HCT116 (cell line): Measurements from ENCODE around the gene KLHL3. TPM values are rescaled to one million over a fixed set of nuclear protein-coding genes. Genes with fewer than 3 reads are reported as not detected.

ENCODE experiments used
- ATAC-seq: fragments of 200-7000 bp; cut with Tn5 transposase; 2 replicates; pipeline ENCODE4 v1.9.1; 2020; ENCODE audit warnings: mild to moderate bottlenecking, moderate library complexity
- BruUV-seq: library from RNA; stranded (reverse); fragments of 400-500 nt; replicated peaks from 2 replicates; lab custom pipeline; 2021; lab: Mats Ljungman, UMichigan
- CTCF ChIA-PET: fragments of 300-600 bp; sonication (Branson Sonifier 250); formaldehyde crosslinking; loops from one replicate; lab custom pipeline; 2021; ENCODE audit warnings: antibody characterized with exemption; lab: Charles Lee
- POLR2A ChIA-PET: fragments of 300-600, 350-600 bp; sonication (Branson Sonifier 250); formaldehyde crosslinking; loops from one replicate; lab custom pipeline; 2021; ENCODE audit warnings: antibody characterized with exemption; lab: Charles Lee
- RAD21 ChIA-PET, 2 experiments: fragments of 300-600 bp; sonication (Branson Sonifier 250); formaldehyde crosslinking; loops; one replicate each; lab custom pipeline; 2023; ENCODE audit warnings: low total read pairs in 2 of 2; ENCODE audit not compliant: uncharacterized antibody in 2 of 2, unreplicated experiment in 2 of 2, low non-redundant PET in 1 of 2; lab: Charles Lee
- DNase-seq: peaks from one replicate; pipeline ENCODE4 v3.0.0-alpha.2; 2010; ENCODE audit warnings: low read depth, low spot score
- H2AFZ ChIP-seq: fragments of 200-600 bp; shearing (Covaris generic), sonication (generic); 2 replicates; pipeline ENCODE4 v1.6.1; 2017; ENCODE audit warnings: low read depth, mixed run types, mixed read lengths, antibody characterized with exemption, low read length; ENCODE audit not compliant: poor library complexity, severe bottlenecking
- H3K27ac ChIP-seq: 2 replicates; pipeline ENCODE4 v1.5.1; 2012; ENCODE audit warnings: low read depth, low read length
- H3K27me3 ChIP-seq: fragments of 200-600 bp; sonication (generic); 2 replicates; pipeline ENCODE4 v1.6.1; 2016; ENCODE audit warnings: mixed run types, low read length, mixed read lengths; ENCODE audit not compliant: insufficient read depth
- H3K36me3 ChIP-seq, 2 experiments: fragments of 200-500 bp in 1 of 2; fragments of 200-600 bp in 1 of 2; sonication (Bioruptor generic) in 1 of 2; sonication (generic) in 1 of 2; 2 replicates each; pipeline versions ENCODE4 v1.5.1 to v1.6.1; 2014 to 2016; ENCODE audit warnings: low read length in 2 of 2, inconsistent platforms in 1 of 2, mixed read lengths in 1 of 2, mixed run types in 1 of 2; ENCODE audit not compliant: insufficient read depth in 2 of 2, control insufficient read depth in 1 of 2
- H3K4me1 ChIP-seq, 2 experiments: fragments of 200-600 bp in 1 of 2; sonication (generic) in 1 of 2; 2 replicates each; pipeline versions ENCODE4 v1.5.1 to v1.6.1; 2012 to 2017; ENCODE audit warnings: low read length in 2 of 2, inconsistent platforms in 1 of 2, mild to moderate bottlenecking in 1 of 2, mixed read lengths in 1 of 2, mixed run types in 1 of 2, moderate library complexity in 1 of 2; ENCODE audit not compliant: insufficient read depth in 2 of 2, control insufficient read depth in 1 of 2
- H3K4me2 ChIP-seq: fragments of 200-600 bp; sonication (generic); 2 replicates; pipeline ENCODE4 v1.6.1; 2017; ENCODE audit warnings: mixed run types, low read length, mixed read lengths
- H3K4me3 ChIP-seq, 2 experiments: fragments of 200-600 bp in 1 of 2; sonication (generic) in 1 of 2; replicated peaks in 1 of 2; 2 replicates each; pipeline ENCODE4 v1.5.1; 2011 to 2016; ENCODE audit warnings: low read length in 2 of 2, control low read depth in 1 of 2, low read depth in 1 of 2, mild to moderate bottlenecking in 1 of 2, mixed read lengths in 1 of 2, mixed run types in 1 of 2
- H3K79me2 ChIP-seq: fragments of 200-600 bp; sonication (generic); 2 replicates; pipeline ENCODE4 v1.6.1; 2017; ENCODE audit warnings: mild to moderate bottlenecking, mixed run types, low read length, moderate library complexity, mixed read lengths; ENCODE audit not compliant: insufficient read depth
- H3K9ac ChIP-seq: fragments of 200-600 bp; sonication (generic); 2 replicates; pipeline ENCODE4 v1.6.1; 2016; ENCODE audit warnings: low read length, mixed read lengths
- H3K9me2 ChIP-seq: fragments of 200-600 bp; sonication (generic), shearing (Covaris generic); 2 replicates; pipeline ENCODE4 v1.6.1; 2017; ENCODE audit warnings: mixed run types, mild to moderate bottlenecking, moderate library complexity; ENCODE audit not compliant: insufficient read depth
- H3K9me3 ChIP-seq, 2 experiments: fragments of 200-500 bp in 1 of 2; fragments of 200-600 bp in 1 of 2; sonication (Bioruptor generic) in 1 of 2; sonication (generic) in 1 of 2; 2 replicates each; pipeline ENCODE4 v1.6.1; 2014 to 2017; ENCODE audit warnings: low read length in 2 of 2, mixed read lengths in 2 of 2, inconsistent platforms in 1 of 2, low read depth in 1 of 2, mild to moderate bottlenecking in 1 of 2, mixed run types in 1 of 2, moderate library complexity in 1 of 2; ENCODE audit not compliant: control insufficient read depth in 1 of 2, insufficient read depth in 1 of 2
- H4K20me1 ChIP-seq: fragments of 200-600 bp; sonication (generic), shearing (Covaris generic); 2 replicates; pipeline ENCODE4 v1.6.1; 2017; ENCODE audit warnings: mixed run types, mild to moderate bottlenecking, moderate library complexity; ENCODE audit not compliant: insufficient read depth
- CTCF ChIP-seq, 3 experiments: fragments of 200-600 bp in 1 of 3; sonication (generic) in 1 of 3; IDR thresholded peaks in 2 of 3; conservative IDR thresholded peaks in 1 of 3; 2 replicates each; pipeline ENCODE4 v1.5.1; 2012 to 2017; ENCODE audit warnings: low read depth in 2 of 3, low read length in 2 of 3, antibody characterized with exemption in 1 of 3, borderline replicate concordance in 1 of 3, control low read depth in 1 of 3, mild to moderate bottlenecking in 1 of 3, mixed read lengths in 1 of 3, mixed run types in 1 of 3, moderate library complexity in 1 of 3; ENCODE audit not compliant: insufficient read depth in 1 of 3
- ELF1 ChIP-seq: IDR thresholded peaks from 2 replicates; pipeline ENCODE4 v1.6.1; 2012; ENCODE audit warnings: low read depth, borderline replicate concordance
- EZH2 ChIP-seq: fragments of 200-600 bp; sonication (generic); IDR thresholded peaks from 2 replicates; pipeline ENCODE4 v1.6.1; 2017; ENCODE audit warnings: antibody characterized with exemption, mixed run types
- JUND ChIP-seq: IDR thresholded peaks from 2 replicates; pipeline ENCODE4 v1.6.1; 2012
- POLR2AphosphoS5 ChIP-seq: IDR thresholded peaks from 2 replicates; pipeline ENCODE4 v1.6.1; 2011; ENCODE audit warnings: mild to moderate bottlenecking, low read depth, low read length, moderate library complexity
- SIN3A ChIP-seq: IDR thresholded peaks from 2 replicates; pipeline ENCODE4 v1.6.1; 2012; ENCODE audit warnings: low read depth
- TCF7L2 ChIP-seq: IDR thresholded peaks from 2 replicates; pipeline ENCODE4 v1.7.0; 2011; ENCODE audit warnings: borderline replicate concordance, inconsistent platforms; ENCODE audit not compliant: insufficient read depth, insufficient read length; ENCODE audit errors: extremely low read depth
- ZFX ChIP-seq: fragments of 450-650 bp; IDR thresholded peaks from 2 replicates; pipeline ENCODE4 v1.6.1; 2017
- intact Hi-C: fragments of 100-400 bp; cut with micrococcal nuclease; formaldehyde crosslinking; loops from 2 replicates; pipeline ENCODE4 v1.10.0; 2022
- total RNA-seq: library from RNA; stranded (reverse); gene quantifications from one replicate; pipeline ENCODE4 v1.2.1, GENCODE V29; 2021; ENCODE audit not compliant: unreplicated experiment

The KLHL3 gene
- total RNA-seq, 1 experiment from 2014 or later: not detected

- Histone ChIP-seq H3K9me3 (no peaks in the 10 kb centered on the region), H3K27ac (no peak overlapping the region), H2AFZ (no peak overlapping the region), H3K27me3 (peaks cover 7% of the 10 kb centered on the region; the same call in 1 of the 2 replicates), H3K4me2 (no peak overlapping the region), H4K20me1 (no peaks in the 10 kb centered on the region), H3K79me2 (no peaks in the 10 kb centered on the region), H3K4me1 (no peaks in the 10 kb centered on the region), H3K9ac (no peak overlapping the region), H3K9me2 (no peaks in the 10 kb centered on the region), H3K4me3 (no peak overlapping the region), H3K36me3 (no peaks in the 10 kb centered on the region)
- BruUV-seq: no TSS peak
- intact Hi-C loops: no loop called here
- RAD21 ChIA-PET: no interaction called here
- POLR2A ChIA-PET: interaction anchor here (0.7 kb wide), 1 partner anchor 10 kb away, joined by 3 read pairs; no protein-coding TSS in a partner anchor
- no peak for TF ChIP-seq SIN3A
- no peak for TF ChIP-seq ELF1
- no peak for ATAC-seq
- DNase-seq: no peak
- CTCF ChIA-PET: no interaction called here
Measured at GRCh38 chr5:137693951-137694721, 41.8 kb downstream of the KLHL3 start.

- Histone ChIP-seq H3K36me3 (no peaks in the 10 kb centered on the region), H3K9me3 (no peaks in the 10 kb centered on the region), H3K4me2 (no peak overlapping the region), H4K20me1 (no peaks in the 10 kb centered on the region), H3K9me2 (no peaks in the 10 kb centered on the region), H3K79me2 (no peaks in the 10 kb centered on the region), H3K27me3 (peaks cover 7% of the 10 kb centered on the region; the same call in 1 of the 2 replicates), H2AFZ (no peak overlapping the region), H3K9ac (no peak overlapping the region), H3K27ac (no peak overlapping the region), H3K4me1 (no peaks in the 10 kb centered on the region), H3K4me3 (no peak overlapping the region)
- intact Hi-C loops: no loop called here
- CTCF ChIA-PET: no interaction called here
- TF ChIP-seq JUND: no peak
- no peak for TF ChIP-seq ZFX
- no peak for TF ChIP-seq CTCF (IDR thresholded peaks at IDR 0.05 in 2 of 3, conservative IDR thresholded peaks at IDR 0.05 in 1 of 3; ENCODE audit: borderline replicate concordance in 1 of 3, insufficient read depth in 1 of 3, low read depth in 2 of 3, low read length in 2 of 3)
- TF ChIP-seq TCF7L2: no peak
- TF ChIP-seq EZH2: no peak
- no peak for TF ChIP-seq POLR2AphosphoS5
- BruUV-seq: no TSS peak
- no peak for DNase-seq
- no peak for ATAC-seq
- RAD21 ChIA-PET: no interaction called here
- POLR2A ChIA-PET: interaction anchor here (0.7 kb wide), 1 partner anchor 64 kb away, joined by 3 read pairs; no protein-coding TSS in a partner anchor
Measured at GRCh38 chr5:137693307-137693950, 42.5 kb downstream of the KLHL3 start.
